Islet precursor cell (in vitro differentiated cells): ENCODE results near the gene SMIM21.

ENCODE experiments used
- DNase-seq: peaks from one replicate; pipeline ENCODE4 v3.0.0-alpha.2; 2018

The SMIM21 gene

GRCh38 chr18:75421656-75422055 is 5.8 kb downstream of the SMIM21 start:
- no peak for DNase-seq

GRCh38 chr18:75418293-75419005 is 9.1 kb downstream of the SMIM21 start:
- DNase-seq: no peak

- no peak for DNase-seq
Observed at GRCh38 chr18:75410611-75411010, 16.9 kb downstream of the SMIM21 start.

- no peak for DNase-seq
Observed at GRCh38 chr18:75409806-75410205, 17.7 kb downstream of the SMIM21 start.

- DNase-seq: peak; percentile 87
Observed at GRCh38 chr18:75408554-75409506, 18.7 kb downstream of the SMIM21 start.

GRCh38 chr18:75407468-75408437 is 19.8 kb downstream of the SMIM21 start:
- no peak for DNase-seq

GRCh38 chr18:75406491-75407445 is 20.7 kb downstream of the SMIM21 start:
- no peak for DNase-seq

- no peak for DNase-seq
Observed at GRCh38 chr18:75405351-75405750, 22.2 kb downstream of the SMIM21 start.

GRCh38 chr18:75400366-75400765 is 27.1 kb downstream of the SMIM21 start:
- no peak for DNase-seq

GRCh38 chr18:75395137-75395536 is 32.4 kb downstream of the SMIM21 start:
- DNase-seq: peak; percentile 44

- peak; percentile 25 for DNase-seq
Observed at GRCh38 chr18:75393721-75394120, 33.8 kb downstream of the SMIM21 start.

- DNase-seq: no peak
Observed at GRCh38 chr18:75392226-75392578, 35.3 kb downstream of the SMIM21 start.

GRCh38 chr18:75391279-75392225 is 36.0 kb downstream of the SMIM21 start:
- no peak for DNase-seq

- no peak for DNase-seq
Observed at GRCh38 chr18:75390854-75391253, 36.6 kb downstream of the SMIM21 start.

GRCh38 chr18:75384144-75384543 is 43.4 kb downstream of the SMIM21 start:
- no peak for DNase-seq

- peak; percentile 46 for DNase-seq
Observed at GRCh38 chr18:75378376-75379315, 48.9 kb downstream of the SMIM21 start.

- DNase-seq: peak; percentile 29
Observed at GRCh38 chr18:75377926-75378325, 49.6 kb downstream of the SMIM21 start.

- no peak for DNase-seq
Observed at GRCh38 chr18:75377258-75377657, 50.2 kb downstream of the SMIM21 start.

- DNase-seq: no peak
Observed at GRCh38 chr18:75376004-75376403, 51.5 kb downstream of the SMIM21 start.
